H1 (cell line): ENCODE data around the gene SNW1. TPM values are rescaled to one million over a fixed set of nuclear protein-coding genes. Genes with fewer than 3 reads are reported as not detected.

ENCODE experiments used
- SIN3A ChIP-seq, 2 experiments: IDR thresholded peaks in 1 of 2; conservative IDR thresholded peaks in 1 of 2; 2 replicates each; pipeline ENCODE4 v1.6.1; 2011 to 2012; ENCODE audit warnings: low read length in 2 of 2, improper control_type of control experiment in 1 of 2, low read depth in 1 of 2, mild to moderate bottlenecking in 1 of 2
- polyA plus RNA-seq, 7 experiments: library from polyadenylated mRNA; depleted of rRNA in 3 of 7; stranded (reverse) in 5 of 7; unstranded in 2 of 7; fragments of >200 nt in 5 of 7; fragments of 200-250 nt in 2 of 7; gene quantifications; 1 replicate in 5 of 7; 2 replicates in 1 of 7; 4 replicates in 1 of 7; pipeline versions ENCODE4 v1.2.1 to v1.2.3, GENCODE V29; 2011 to 2013; ENCODE audit warnings: missing spikeins in 2 of 7, mixed read lengths in 2 of 7
- total RNA-seq: library from RNA; stranded (reverse); fragmentation: NEBNext Ultra II Directional; extraction: Animal tissue kit (Norgen Biotek cat#: 25700); gene quantifications from 2 replicates; pipeline ENCODE4 v1.2.1, GENCODE V29; 2021

The SNW1 gene
- total and polyA plus RNA-seq, 2 of the 8 experiments (the other 6 are each of a cell fraction or from before 2014, with no cell fraction given) = 13.2 to 79.2 TPM

GRCh38 chr14:77709412-77709811 lies 51.5 kb downstream of the SNW1 start (continued):
- no peak for TF ChIP-seq SIN3A (conservative IDR thresholded peaks at IDR 0.05 in 1 of 2, IDR thresholded peaks at IDR 0.05 in 1 of 2; ENCODE audit: low read depth in 1 of 2, low read length in 2 of 2)
